ENCODE data around the gene TGFA. TPM values are rescaled to one million over a fixed set of nuclear protein-coding genes. Genes with fewer than 3 reads are reported as not detected.

TGFA gene
- total and polyA plus RNA-seq, 2 experiments from 2014 or later, result 9.2 to 17.3 TPM

DNA sequence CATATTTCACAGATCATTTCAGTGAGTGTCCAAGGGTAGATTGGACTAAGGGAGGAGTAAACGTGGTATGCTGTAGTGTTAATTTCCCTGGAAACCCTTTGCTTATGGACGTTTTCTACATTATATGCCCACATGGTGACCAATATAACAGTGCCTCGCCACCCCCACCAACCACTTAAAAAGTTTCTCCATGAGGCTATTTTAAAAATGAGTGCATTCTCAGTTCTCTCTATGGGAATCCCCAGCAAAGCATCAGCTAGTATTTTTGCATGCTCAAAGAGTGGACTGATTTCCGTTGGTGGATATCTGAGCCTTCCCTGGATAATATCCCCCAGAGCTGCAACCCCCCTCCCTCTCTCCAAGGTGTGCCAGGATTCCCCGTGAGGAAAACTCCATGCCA, 73.2 kb downstream of the TGFA start:
- H3K36me3 ChIP-seq (ENCODE audit: low read depth), result no peaks in the 10 kb centered on the region
- no peaks in the 10 kb centered on the region for H3K9me3 ChIP-seq (ENCODE audit: low read depth)
- no peak overlapping the region for H2AFZ ChIP-seq
- H3K9me2 ChIP-seq (ENCODE audit: insufficient read depth), result no peaks in the 10 kb centered on the region
- no peaks in the 10 kb centered on the region for H4K20me1 ChIP-seq (ENCODE audit: insufficient read depth)
- 42 to 49% methylated on average over 5 of the region's 5 CpGs for WGBS, 2 experiments (ENCODE audit: low coverage in 1 of 2, low lambda C conversion rate in 2 of 2, missing lambda C conversion rate in 2 of 2)
- H3K9ac ChIP-seq, result no peak overlapping the region
- H3F3A ChIP-seq (ENCODE audit: insufficient read depth), result no peaks in the 10 kb centered on the region
- in situ Hi-C loops (cut with MboI), result no loop called here
- TF ChIP-seq EZH2phosphoT487 (IDR thresholded peaks at IDR 0.05; ENCODE audit: insufficient read depth, low read depth), result no peak
- no peak for TF ChIP-seq EZH2 (IDR thresholded peaks at IDR 0.05; ENCODE audit: insufficient read depth, poor library complexity, severe bottlenecking)
- H3K27ac ChIP-seq, result no peak overlapping the region
- H3K79me2 ChIP-seq (ENCODE audit: insufficient read depth), result no peaks in the 10 kb centered on the region
- H3K4me3 ChIP-seq, result no peak overlapping the region
- peaks cover 8% of the 10 kb centered on the region for H3K4me1 ChIP-seq (ENCODE audit: insufficient read depth)
- H3K4me2 ChIP-seq (ENCODE audit: unreplicated experiment), result no peak overlapping the region
- no peaks in the 10 kb centered on the region for H3K27me3 ChIP-seq (replicated peaks; ENCODE audit: insufficient read depth)
- no peak for DNase-seq

DNA sequence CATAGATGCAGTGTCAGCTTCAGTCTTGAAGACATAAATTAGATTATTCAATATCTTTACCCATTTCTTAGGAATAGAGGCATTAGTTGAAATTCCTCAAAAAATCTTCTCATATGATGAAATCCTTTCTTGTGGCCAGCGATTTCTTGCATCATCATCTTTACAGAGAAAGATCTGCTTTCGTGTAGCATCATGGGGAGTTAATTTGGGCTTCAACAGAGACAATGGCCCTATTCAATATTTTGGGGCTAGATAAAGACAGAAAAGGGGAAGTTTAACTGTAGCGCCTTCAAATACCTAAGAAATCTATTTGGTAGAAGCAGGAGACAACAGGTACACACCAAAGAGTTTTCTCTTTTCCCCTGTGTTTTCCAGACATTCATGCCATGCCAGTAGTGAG, 73.8 kb downstream of the TGFA start:
- no peaks in the 10 kb centered on the region for H3K9me3 ChIP-seq (ENCODE audit: low read depth)
- WGBS, 2 experiments (ENCODE audit: low coverage in 1 of 2, low lambda C conversion rate in 2 of 2, missing lambda C conversion rate in 2 of 2), result 87 to 89% methylated on average over 3 of the region's 3 CpGs
- H3K9ac ChIP-seq, result no peak overlapping the region
- no peaks in the 10 kb centered on the region for H3K9me2 ChIP-seq (ENCODE audit: insufficient read depth)
- in situ Hi-C loops (cut with MboI), result no loop called here
- H3K36me3 ChIP-seq (ENCODE audit: low read depth), result no peaks in the 10 kb centered on the region
- no peak overlapping the region for H3K4me2 ChIP-seq (ENCODE audit: unreplicated experiment)
- H2AFZ ChIP-seq, result no peak overlapping the region
- TF ChIP-seq EZH2 (IDR thresholded peaks at IDR 0.05; ENCODE audit: insufficient read depth, poor library complexity, severe bottlenecking) (no peak), EZH2phosphoT487 (IDR thresholded peaks at IDR 0.05; ENCODE audit: insufficient read depth, low read depth) (no peak)
- H3K4me3 ChIP-seq, result no peak overlapping the region
- peaks cover 8% of the 10 kb centered on the region for H3K4me1 ChIP-seq (ENCODE audit: insufficient read depth)
- no peaks in the 10 kb centered on the region for H3K79me2 ChIP-seq (ENCODE audit: insufficient read depth)
- DNase-seq, result peak; percentile 4
- no peaks in the 10 kb centered on the region for H3K27me3 ChIP-seq (replicated peaks; ENCODE audit: insufficient read depth)
- no peaks in the 10 kb centered on the region for H4K20me1 ChIP-seq (ENCODE audit: insufficient read depth)
- H3K27ac ChIP-seq, result no peak overlapping the region
- no peaks in the 10 kb centered on the region for H3F3A ChIP-seq (ENCODE audit: insufficient read depth)

- in situ Hi-C loops (cut with MboI), result no loop called here
- WGBS, 2 experiments (ENCODE audit: low coverage in 1 of 2, low lambda C conversion rate in 2 of 2, missing lambda C conversion rate in 2 of 2), result 39 to 42% methylated on average over 1 of the region's 1 CpG
- Histone ChIP-seq H3K27me3 (replicated peaks; ENCODE audit: insufficient read depth) (no peaks in the 10 kb centered on the region), H3K27ac (no peak overlapping the region), H3K4me1 (ENCODE audit: insufficient read depth) (peaks cover 4% of the 10 kb centered on the region), H3K79me2 (ENCODE audit: insufficient read depth) (no peaks in the 10 kb centered on the region), H4K20me1 (ENCODE audit: insufficient read depth) (no peaks in the 10 kb centered on the region), H3K36me3 (ENCODE audit: low read depth) (no peaks in the 10 kb centered on the region), H3K4me3 (no peak overlapping the region), H3K9me2 (ENCODE audit: insufficient read depth) (no peaks in the 10 kb centered on the region), H3K4me2 (ENCODE audit: unreplicated experiment) (no peak overlapping the region), H3K9me3 (ENCODE audit: low read depth) (no peaks in the 10 kb centered on the region), H3F3A (ENCODE audit: insufficient read depth) (no peaks in the 10 kb centered on the region), H3K9ac (no peak overlapping the region), H2AFZ (no peak overlapping the region)
- DNase-seq, result no peak
- TF ChIP-seq EZH2 (IDR thresholded peaks at IDR 0.05; ENCODE audit: insufficient read depth, poor library complexity, severe bottlenecking), result no peak
- TF ChIP-seq EZH2phosphoT487 (IDR thresholded peaks at IDR 0.05; ENCODE audit: insufficient read depth, low read depth), result no peak
These were observed 76.2 kb downstream of the TGFA start for GRCh38 chr2:70477441-70477844.

DNA sequence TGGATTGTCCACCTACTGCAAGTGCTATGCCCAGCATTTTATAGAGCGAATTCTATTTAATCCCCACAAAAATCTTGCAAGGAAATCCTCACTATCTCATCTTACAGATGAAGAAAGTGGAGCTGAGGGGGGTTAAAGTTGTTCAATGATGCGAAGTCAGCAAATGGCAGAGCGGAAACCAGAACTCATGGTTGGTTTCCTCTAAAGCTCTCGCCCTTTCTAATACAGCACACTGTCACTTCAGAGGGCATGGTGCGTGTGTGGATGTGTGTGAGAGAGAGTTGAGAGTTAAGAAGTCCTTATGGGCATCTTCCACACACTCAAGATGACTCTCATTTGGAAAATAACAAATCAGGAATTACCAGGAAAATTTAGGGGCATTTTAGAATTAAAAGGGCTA, 78.4 kb downstream of the TGFA start:
- Histone ChIP-seq H3K4me1 (ENCODE audit: insufficient read depth) (no peaks in the 10 kb centered on the region), H3K4me2 (ENCODE audit: unreplicated experiment) (no peak overlapping the region), H3K36me3 (ENCODE audit: low read depth) (no peaks in the 10 kb centered on the region), H3F3A (ENCODE audit: insufficient read depth) (no peaks in the 10 kb centered on the region), H3K27ac (no peak overlapping the region), H3K27me3 (replicated peaks; ENCODE audit: insufficient read depth) (no peaks in the 10 kb centered on the region), H3K9me3 (ENCODE audit: low read depth) (no peaks in the 10 kb centered on the region), H2AFZ (no peak overlapping the region), H4K20me1 (ENCODE audit: insufficient read depth) (no peaks in the 10 kb centered on the region), H3K9me2 (ENCODE audit: insufficient read depth) (no peaks in the 10 kb centered on the region), H3K79me2 (ENCODE audit: insufficient read depth) (no peaks in the 10 kb centered on the region), H3K9ac (no peak overlapping the region), H3K4me3 (no peak overlapping the region)
- WGBS, 2 experiments (ENCODE audit: low coverage in 1 of 2, low lambda C conversion rate in 2 of 2, missing lambda C conversion rate in 2 of 2), result 78 to 79% methylated on average over 5 of the region's 5 CpGs
- DNase-seq, result no peak
- in situ Hi-C loops (cut with MboI), result no loop called here
- TF ChIP-seq EZH2phosphoT487 (IDR thresholded peaks at IDR 0.05; ENCODE audit: insufficient read depth, low read depth) (no peak), EZH2 (IDR thresholded peaks at IDR 0.05; ENCODE audit: insufficient read depth, poor library complexity, severe bottlenecking) (no peak)

DNA sequence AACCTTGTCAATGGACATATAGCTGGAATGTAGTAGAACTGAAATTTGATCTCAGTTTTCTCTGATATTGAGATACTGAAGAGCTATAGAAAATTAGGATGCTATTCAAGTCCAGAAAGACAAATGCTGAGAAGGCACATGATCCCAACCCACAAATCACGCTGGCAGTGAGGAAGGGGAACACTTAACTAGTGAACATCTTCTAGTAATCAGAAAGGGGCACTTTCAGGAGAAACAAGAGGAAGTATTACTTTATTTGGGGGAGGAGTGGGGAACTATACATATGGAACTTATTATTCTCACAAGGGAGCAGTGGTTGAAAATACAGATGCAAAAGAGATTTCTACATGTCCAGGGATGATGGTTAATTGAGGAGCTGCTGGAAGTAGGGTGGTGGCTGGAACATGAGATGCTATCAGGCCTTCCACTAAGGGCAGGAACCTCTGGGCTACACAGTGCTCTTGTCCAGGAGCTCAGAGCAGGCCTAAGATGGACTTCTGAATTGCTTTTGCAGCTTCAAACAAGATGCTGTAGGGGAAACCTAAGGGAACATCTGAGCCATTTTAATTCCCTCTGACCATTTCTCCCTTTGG, 79.3 kb downstream of the TGFA start:
- Histone ChIP-seq H2AFZ (no peak overlapping the region), H3K27ac (no peak overlapping the region), H3K27me3 (replicated peaks; ENCODE audit: insufficient read depth) (no peaks in the 10 kb centered on the region), H3F3A (ENCODE audit: insufficient read depth) (no peaks in the 10 kb centered on the region), H3K4me3 (no peak overlapping the region), H3K9ac (no peak overlapping the region), H3K9me3 (ENCODE audit: low read depth) (no peaks in the 10 kb centered on the region), H3K79me2 (ENCODE audit: insufficient read depth) (no peaks in the 10 kb centered on the region), H3K36me3 (ENCODE audit: low read depth) (no peaks in the 10 kb centered on the region), H3K4me1 (ENCODE audit: insufficient read depth) (no peaks in the 10 kb centered on the region), H4K20me1 (ENCODE audit: insufficient read depth) (no peaks in the 10 kb centered on the region), H3K9me2 (ENCODE audit: insufficient read depth) (no peaks in the 10 kb centered on the region), H3K4me2 (ENCODE audit: unreplicated experiment) (no peak overlapping the region)
- DNase-seq, result no peak
- WGBS, 2 experiments (ENCODE audit: low coverage in 1 of 2, low lambda C conversion rate in 2 of 2, missing lambda C conversion rate in 2 of 2), result 13 to 17% methylated on average over 1 of the region's 1 CpG
- in situ Hi-C loops (cut with MboI), result no loop called here
- TF ChIP-seq EZH2 (IDR thresholded peaks at IDR 0.05; ENCODE audit: insufficient read depth, poor library complexity, severe bottlenecking), result no peak
- no peak for TF ChIP-seq EZH2phosphoT487 (IDR thresholded peaks at IDR 0.05; ENCODE audit: insufficient read depth, low read depth)
